Measurements from ENCODE around the gene EXOC3.

DNA sequence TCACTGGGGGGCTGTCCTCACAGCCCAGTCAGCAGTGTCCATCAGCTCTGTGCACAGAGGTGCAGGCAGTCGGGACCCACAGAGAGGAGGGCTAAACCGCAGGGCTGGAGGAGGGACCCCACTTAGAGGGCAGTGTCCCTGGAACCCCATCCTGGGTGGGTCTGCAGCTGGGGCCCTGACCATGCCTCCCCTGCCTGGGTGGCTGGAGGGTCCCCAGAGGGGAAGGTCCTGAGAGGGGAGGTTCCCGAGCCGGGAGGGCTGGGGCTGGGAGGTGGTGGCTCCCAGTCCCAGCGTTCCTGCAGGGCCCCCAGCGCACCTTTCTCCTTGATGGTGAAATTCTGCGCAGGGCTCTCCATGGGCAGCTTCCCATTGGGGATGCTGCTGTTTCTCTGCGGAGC is 32.7 kb downstream of the EXOC3 start:
- TF ChIP-seq POLR2A (IDR thresholded peaks at IDR 0.05; ENCODE audit: low read depth, low read length): no peak
- TF ChIP-seq CEBPB (IDR thresholded peaks at IDR 0.05; ENCODE audit: low read depth, low read length): no peak
- TF ChIP-seq, protein P1, sequence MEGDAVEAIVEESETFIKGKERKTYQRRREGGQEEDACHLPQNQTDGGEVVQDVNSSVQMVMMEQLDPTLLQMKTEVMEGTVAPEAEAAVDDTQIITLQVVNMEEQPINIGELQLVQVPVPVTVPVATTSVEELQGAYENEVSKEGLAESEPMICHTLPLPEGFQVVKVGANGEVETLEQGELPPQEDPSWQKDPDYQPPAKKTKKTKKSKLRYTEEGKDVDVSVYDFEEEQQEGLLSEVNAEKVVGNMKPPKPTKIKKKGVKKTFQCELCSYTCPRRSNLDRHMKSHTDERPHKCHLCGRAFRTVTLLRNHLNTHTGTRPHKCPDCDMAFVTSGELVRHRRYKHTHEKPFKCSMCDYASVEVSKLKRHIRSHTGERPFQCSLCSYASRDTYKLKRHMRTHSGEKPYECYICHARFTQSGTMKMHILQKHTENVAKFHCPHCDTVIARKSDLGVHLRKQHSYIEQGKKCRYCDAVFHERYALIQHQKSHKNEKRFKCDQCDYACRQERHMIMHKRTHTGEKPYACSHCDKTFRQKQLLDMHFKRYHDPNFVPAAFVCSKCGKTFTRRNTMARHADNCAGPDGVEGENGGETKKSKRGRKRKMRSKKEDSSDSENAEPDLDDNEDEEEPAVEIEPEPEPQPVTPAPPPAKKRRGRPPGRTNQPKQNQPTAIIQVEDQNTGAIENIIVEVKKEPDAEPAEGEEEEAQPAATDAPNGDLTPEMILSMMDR (conservative IDR thresholded peaks at IDR 0.05; ENCODE audit: low read depth, low read length): no peak
- TF ChIP-seq, protein P2, sequence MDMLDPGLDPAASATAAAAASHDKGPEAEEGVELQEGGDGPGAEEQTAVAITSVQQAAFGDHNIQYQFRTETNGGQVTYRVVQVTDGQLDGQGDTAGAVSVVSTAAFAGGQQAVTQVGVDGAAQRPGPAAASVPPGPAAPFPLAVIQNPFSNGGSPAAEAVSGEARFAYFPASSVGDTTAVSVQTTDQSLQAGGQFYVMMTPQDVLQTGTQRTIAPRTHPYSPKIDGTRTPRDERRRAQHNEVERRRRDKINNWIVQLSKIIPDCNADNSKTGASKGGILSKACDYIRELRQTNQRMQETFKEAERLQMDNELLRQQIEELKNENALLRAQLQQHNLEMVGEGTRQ (IDR thresholded peaks at IDR 0.05; ENCODE audit: low read depth, low read length): no peak
- no peak for TF ChIP-seq NFE2L2 (IDR thresholded peaks at IDR 0.05; ENCODE audit: low read depth, low read length)
- no peak for TF ChIP-seq RAD21 (IDR thresholded peaks at IDR 0.05; ENCODE audit: low read length)
